HG03571 (cell line): Measurements from ENCODE around the gene G6PC3.

Source experiments
- ATAC-seq: cut with Tn5 transposase; IDR thresholded peaks from one replicate; pipeline ENCODE4 v1.9.1; 2021; ENCODE audit not compliant: unreplicated experiment

The G6PC3 gene

DNA sequence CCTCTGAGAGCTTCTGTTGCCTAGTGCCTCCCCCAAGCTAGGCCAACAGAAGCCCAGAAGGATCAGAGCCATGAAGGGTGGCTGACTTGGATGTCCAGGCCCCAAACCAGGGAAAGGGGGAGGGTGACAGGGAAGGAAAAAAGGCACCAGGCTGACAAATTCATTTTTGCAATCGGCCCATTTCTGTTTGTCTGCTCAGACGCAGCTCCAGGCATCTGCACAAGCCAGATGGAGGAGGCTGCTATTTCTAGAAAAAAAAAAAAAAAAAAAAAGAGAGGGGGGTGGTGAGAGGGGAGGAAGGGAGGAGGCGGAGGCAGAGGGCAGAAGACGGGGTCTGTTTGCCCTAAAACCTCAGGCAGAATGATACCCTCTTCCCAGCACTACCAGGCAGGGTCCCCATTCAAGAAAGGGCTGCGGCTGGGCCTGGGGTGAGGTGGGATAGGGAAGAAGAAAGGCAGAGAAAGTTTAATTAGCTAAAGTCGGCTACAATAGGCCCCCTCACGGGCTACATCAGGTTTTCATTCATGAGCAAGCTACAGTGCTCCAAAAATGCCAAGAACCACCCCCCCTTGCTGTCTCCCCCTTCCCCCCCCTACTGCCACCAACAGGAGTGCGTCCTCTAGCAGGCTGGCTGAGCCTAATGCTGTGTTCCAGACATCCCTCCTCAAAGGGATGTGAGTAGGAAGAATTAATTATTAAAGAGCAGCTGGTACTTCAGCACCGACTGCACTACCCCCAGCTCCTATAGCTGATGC is 50.5 kb downstream of the G6PC3 start:
- ATAC-seq, result no peak

DNA sequence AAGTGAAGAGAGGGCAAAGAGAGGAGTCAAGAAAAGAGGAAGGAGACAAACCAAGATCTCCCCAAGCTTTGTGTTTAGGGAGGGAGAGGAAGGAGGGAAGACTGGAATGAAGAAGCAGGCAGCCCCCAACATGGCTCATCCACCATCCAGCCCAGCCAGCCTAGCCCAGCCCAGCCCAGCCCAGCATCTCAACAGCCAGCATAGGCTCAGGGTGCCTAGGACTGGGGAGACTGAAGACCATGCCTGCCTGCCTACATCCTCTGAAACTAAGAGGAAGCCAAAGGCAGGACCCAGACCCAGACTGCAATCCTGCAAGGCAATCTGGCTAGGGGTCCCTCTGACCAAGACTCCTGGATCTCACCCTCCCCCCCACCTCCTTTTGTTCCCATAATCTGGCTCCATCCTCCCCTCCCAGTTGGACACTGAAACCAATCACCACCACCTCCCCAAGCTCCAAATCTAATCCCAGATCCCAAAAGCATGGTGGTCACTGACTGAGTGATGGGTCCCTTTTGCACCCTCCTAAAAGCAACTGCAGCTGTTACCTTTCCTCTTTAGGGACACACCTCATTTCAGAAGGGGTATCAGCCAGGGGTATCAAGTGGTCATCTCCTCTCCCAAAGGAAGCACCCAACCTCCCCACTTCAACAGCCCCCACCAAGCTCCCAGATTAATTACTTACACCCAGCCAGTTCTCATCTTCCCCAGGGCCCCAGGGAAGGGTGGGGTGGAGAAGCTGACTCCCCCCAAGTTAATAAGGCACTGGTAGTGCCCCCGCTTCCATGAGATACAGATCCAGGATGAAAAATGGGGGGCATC is 51.7 kb downstream of the G6PC3 start:
- ATAC-seq, result no peak

DNA sequence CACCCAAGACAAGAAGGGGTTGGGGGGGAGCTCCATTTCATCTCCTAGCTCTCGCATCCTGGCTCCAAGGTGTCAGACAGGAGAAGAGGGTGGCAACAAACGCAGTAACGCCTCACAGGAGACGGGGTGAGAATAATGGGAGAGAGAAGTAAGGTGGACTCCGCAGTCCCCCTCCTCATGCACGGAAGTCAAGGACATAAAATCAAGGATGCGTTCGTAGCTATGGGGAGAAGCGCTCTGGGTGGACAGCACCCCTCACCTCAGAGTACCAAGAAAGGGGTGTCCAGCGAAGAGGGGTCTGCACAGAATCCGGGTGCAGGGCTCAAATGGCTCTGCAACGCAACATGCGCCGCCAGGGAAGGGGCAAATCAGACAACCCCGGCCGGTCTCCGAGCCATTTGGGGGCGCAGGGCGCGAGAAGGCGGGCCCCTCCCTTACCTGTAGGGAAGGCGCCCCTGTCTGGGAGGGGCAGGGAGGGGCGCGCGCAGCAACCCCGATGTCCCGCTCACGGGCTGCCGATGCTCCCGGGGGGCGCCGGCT is 52.4 kb downstream of the G6PC3 start:
- peak; percentile 20 for ATAC-seq

DNA sequence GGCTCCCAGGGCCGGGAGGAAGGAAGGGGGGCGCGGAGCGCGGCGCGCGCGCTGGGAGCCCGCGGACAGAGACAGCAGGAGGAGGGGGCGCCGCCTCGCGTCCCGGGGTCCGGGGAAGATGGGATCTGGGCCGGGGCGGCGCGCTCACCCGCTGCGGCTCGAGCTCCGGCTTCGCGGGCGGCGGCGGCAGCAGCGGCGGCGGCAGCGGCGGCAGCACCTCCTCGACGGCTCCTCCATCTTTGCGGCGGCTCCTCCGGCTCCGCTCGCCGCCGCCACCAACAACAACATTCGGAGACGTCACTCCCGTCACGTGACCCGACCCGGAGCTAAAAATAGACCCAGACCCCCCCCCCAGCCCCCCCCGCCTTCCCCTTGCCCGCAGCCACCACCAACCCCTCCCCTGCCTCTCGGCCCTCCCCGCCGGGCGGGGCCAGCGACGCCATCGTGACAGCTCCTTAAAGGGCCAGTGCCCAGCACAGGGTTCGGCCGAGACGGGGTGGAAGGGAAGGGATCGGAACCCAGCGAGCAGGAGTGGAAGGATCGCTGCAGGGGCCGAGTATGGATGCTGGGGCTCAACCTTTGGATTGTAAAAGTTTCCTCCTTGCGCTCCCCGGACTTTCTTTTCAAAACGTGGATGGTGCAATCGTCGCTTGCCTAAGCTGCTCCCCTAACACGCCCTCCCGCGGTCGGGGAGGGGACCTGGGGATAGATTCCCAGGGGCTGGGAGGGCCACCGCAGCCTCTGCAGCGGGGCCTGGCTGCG is 53.0 kb downstream of the G6PC3 start, which contains the start of gene HDAC5:
Gene HDAC5 (minus strand): TSS at position 286 of the 762 bp plus-strand sequence. CDS start 6,126 bp downstream, outside the sequence.
- ATAC-seq, result peak; percentile 77

- ATAC-seq, result no peak
These were observed 53.5 kb downstream of the G6PC3 start for GRCh38 chr17:44124118-44124438.
